Activated effector memory CD4-positive, alpha-beta T cell treated with anti-CD3 and anti-CD28 coated beads, Interleukin-2, amount 50 U/mL, for 16 hours (primary cell): ENCODE measurements around the gene PRR7.

Experiments
- DNase-seq: peaks from one replicate; pipeline ENCODE4 v3.0.0-alpha.2; 2020

The PRR7 gene

GRCh38 chr5:177425196-177425800 lies 21.3 kb upstream of the PRR7 start:
- no peak for DNase-seq

GRCh38 chr5:177425801-177426565 lies 20.6 kb upstream of the PRR7 start:
- peak; percentile 99 for DNase-seq

GRCh38 chr5:177426566-177427210 lies 19.9 kb upstream of the PRR7 start, which contains the start of gene GRK6:
Gene GRK6 (plus strand): TSS chr5:177426676. CDS start chr5:177426846, 170 bp downstream.
- DNase-seq, result peak; percentile 90

- DNase-seq, result no peak
These were observed 19.3 kb upstream of the PRR7 start for GRCh38 chr5:177427211-177427822.

GRCh38 chr5:177427919-177428573 lies 18.6 kb upstream of the PRR7 start:
- DNase-seq, result peak; percentile 77

- DNase-seq, result no peak
These were observed 17.9 kb upstream of the PRR7 start for GRCh38 chr5:177428574-177429217.

GRCh38 chr5:177429248-177430040 lies 17.2 kb upstream of the PRR7 start:
- DNase-seq, result peak; percentile 94

- no peak for DNase-seq
These were observed 16.3 kb upstream of the PRR7 start for GRCh38 chr5:177430140-177430951.

GRCh38 chr5:177430972-177431316 lies 15.7 kb upstream of the PRR7 start:
- no peak for DNase-seq

- peak; percentile 89 for DNase-seq
These were observed 15.1 kb upstream of the PRR7 start for GRCh38 chr5:177431317-177432142.

GRCh38 chr5:177432143-177432838 lies 14.3 kb upstream of the PRR7 start:
- no peak for DNase-seq

- DNase-seq, result no peak
These were observed 13.6 kb upstream of the PRR7 start for GRCh38 chr5:177432839-177433657.

- no peak for DNase-seq
These were observed 12.9 kb upstream of the PRR7 start for GRCh38 chr5:177433658-177434217.

GRCh38 chr5:177434437-177434836 lies 12.2 kb upstream of the PRR7 start:
- peak; percentile 85 for DNase-seq

GRCh38 chr5:177434942-177435738 lies 11.5 kb upstream of the PRR7 start:
- no peak for DNase-seq

GRCh38 chr5:177435847-177436536 lies 10.6 kb upstream of the PRR7 start:
- no peak for DNase-seq
